ENCODE results near the gene MYO9A. TPM values are rescaled to one million over a fixed set of nuclear protein-coding genes. Genes with fewer than 3 reads are reported as not detected.

Gene MYO9A
- total RNA-seq, 1 experiment from 2014 or later, result 34.0 TPM

- no peak overlapping the region for H3K4me2 ChIP-seq
- intact Hi-C loops (cut with micrococcal nuclease; ENCODE audit: unreplicated experiment), result no loop called here
- no TSS peak for BruUV-seq (replicated peaks)
Observed at GRCh38 chr15:71997691-71998090, 120.3 kb downstream of the MYO9A start.

DNA sequence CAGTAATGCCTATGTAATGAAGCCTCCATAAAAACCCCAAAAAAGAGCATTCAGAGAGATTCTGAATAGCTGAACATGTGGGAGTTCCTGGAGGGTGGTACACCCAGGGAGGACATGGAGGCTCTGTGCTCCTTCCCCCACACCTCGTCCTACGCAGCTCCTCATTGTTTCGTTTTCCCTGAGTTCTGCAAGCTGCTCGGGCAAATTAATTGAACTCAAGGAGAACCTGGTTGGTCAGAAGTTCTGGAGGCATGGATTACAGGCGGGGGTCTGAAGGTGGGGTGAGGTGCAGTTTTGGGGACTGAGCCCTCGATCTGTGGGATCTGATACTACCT lies 142.2 kb downstream of the MYO9A start:
- Histone ChIP-seq H3K27me3 (ENCODE audit: insufficient read depth, low read depth) (no peaks in the 10 kb centered on the region), H3K9me3 (ENCODE audit: insufficient read depth, low read depth) (peaks cover 4% of the 10 kb centered on the region; the same call in 1 of the 2 replicates), H3K27ac (peak overlapping the region; percentile 92), H3K9me2 (ENCODE audit: insufficient read depth) (no peaks in the 10 kb centered on the region), H4K20me1 (ENCODE audit: insufficient read depth) (no peaks in the 10 kb centered on the region), H2AFZ (peak overlapping the region; percentile 66), H3K4me1 (replicated peaks; ENCODE audit: insufficient read depth) (peaks cover 56% of the 10 kb centered on the region), H3K79me2 (ENCODE audit: low read depth) (0 out of 2 replicates have a peak, but pooled peaks cover 4% of the 10 kb centered on the region), H3K36me3 (ENCODE audit: low read depth) (no peaks in the 10 kb centered on the region), H3K4me2 (peak overlapping the region; percentile 78), H3K4me3 (peak overlapping the region; percentile 45; the same call in 1 of the 2 replicates), H3F3A (ENCODE audit: insufficient read depth, low read depth) (peaks cover 20% of the 10 kb centered on the region)
- TF ChIP-seq EZH2 (IDR thresholded peaks at IDR 0.05; ENCODE audit: low read depth) (no peak), CTCF (conservative IDR thresholded peaks at IDR 0.05) (no peak)
- intact Hi-C loops (cut with micrococcal nuclease; ENCODE audit: unreplicated experiment), result loop anchor here (1.0 to 2.0 kb wide), 3 partner anchors 141 to 227 kb away; no protein-coding TSS in a partner anchor
- CTCF ChIA-PET, result no interaction called here
- no peak for DNase-seq
- BruUV-seq (replicated peaks), result no TSS peak
- POLR2A ChIA-PET (ENCODE audit: unreplicated experiment), result interaction anchor here (0.6 to 1.0 kb wide), 4 partner anchors 54 to 223 kb away, joined by 3 to 4 read pairs (median 3); no protein-coding TSS in a partner anchor

More at GRCh38 chr15:71997691-71998090, 120.3 kb downstream of the MYO9A start:
- H3K9me2 ChIP-seq (ENCODE audit: insufficient read depth), result no peaks in the 10 kb centered on the region
- H3K79me2 ChIP-seq (ENCODE audit: low read depth), result no peaks in the 10 kb centered on the region
- TF ChIP-seq CTCF (conservative IDR thresholded peaks at IDR 0.05) (no peak), EZH2 (IDR thresholded peaks at IDR 0.05; ENCODE audit: low read depth) (no peak)
- no peaks in the 10 kb centered on the region for H3F3A ChIP-seq (ENCODE audit: insufficient read depth, low read depth)
- no peaks in the 10 kb centered on the region for H4K20me1 ChIP-seq (ENCODE audit: insufficient read depth)
- H3K4me1 ChIP-seq (replicated peaks; ENCODE audit: insufficient read depth), result no peaks in the 10 kb centered on the region
- ChIA-PET CTCF (no interaction called here), POLR2A (ENCODE audit: unreplicated experiment) (no interaction called here)
- H3K27ac ChIP-seq, result no peak overlapping the region
- H3K9me3 ChIP-seq (ENCODE audit: insufficient read depth, low read depth), result no peaks in the 10 kb centered on the region
- H3K4me3 ChIP-seq, result no peak overlapping the region
- H2AFZ ChIP-seq, result no peak overlapping the region
- no peak for DNase-seq
- H3K36me3 ChIP-seq (ENCODE audit: low read depth), result no peaks in the 10 kb centered on the region
- no peaks in the 10 kb centered on the region for H3K27me3 ChIP-seq (ENCODE audit: insufficient read depth, low read depth)

DNA sequence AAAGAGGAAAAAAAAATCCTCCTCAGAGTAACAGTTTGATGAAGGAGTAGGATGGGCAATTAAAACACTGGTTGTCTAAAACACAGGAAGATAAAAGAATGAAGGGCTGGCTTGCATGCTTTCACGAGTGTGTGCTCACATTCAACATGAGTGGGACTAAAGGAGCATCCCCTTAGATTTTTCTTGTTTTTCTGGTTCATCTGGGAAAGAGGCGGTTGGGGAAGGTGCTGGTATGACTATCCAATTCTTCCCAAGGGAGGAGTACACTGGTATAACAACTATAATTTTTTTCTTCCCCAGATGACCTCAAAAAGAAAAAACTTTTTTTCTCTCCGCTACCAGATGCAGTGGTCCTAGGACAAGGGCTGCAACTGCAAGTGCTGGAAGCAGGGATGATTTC lies 143.7 kb downstream of the MYO9A start:
- Histone ChIP-seq H3K36me3 (ENCODE audit: low read depth) (no peaks in the 10 kb centered on the region), H3K27ac (peak overlapping the region; percentile 92), H3K4me1 (replicated peaks; ENCODE audit: insufficient read depth) (peaks cover 56% of the 10 kb centered on the region), H3K9me2 (ENCODE audit: insufficient read depth) (no peaks in the 10 kb centered on the region), H3F3A (ENCODE audit: insufficient read depth, low read depth) (peaks cover 20% of the 10 kb centered on the region), H2AFZ (no peak overlapping the region), H3K4me3 (no peak overlapping the region), H3K79me2 (ENCODE audit: low read depth) (0 out of 2 replicates have a peak, but pooled peaks cover 4% of the 10 kb centered on the region), H3K4me2 (peak overlapping the region; percentile 78), H4K20me1 (ENCODE audit: insufficient read depth) (no peaks in the 10 kb centered on the region), H3K27me3 (ENCODE audit: insufficient read depth, low read depth) (no peaks in the 10 kb centered on the region), H3K9me3 (ENCODE audit: insufficient read depth, low read depth) (peaks cover 4% of the 10 kb centered on the region; the same call in 1 of the 2 replicates)
- no TSS peak for BruUV-seq (replicated peaks)
- ChIA-PET POLR2A (ENCODE audit: unreplicated experiment) (no interaction called here), CTCF (no interaction called here)
- no peak for DNase-seq
- no peak for TF ChIP-seq EZH2 (IDR thresholded peaks at IDR 0.05; ENCODE audit: low read depth)
- intact Hi-C loops (cut with micrococcal nuclease; ENCODE audit: unreplicated experiment), result loop anchor here (2.0 kb wide), 1 partner anchor 143 kb away; no protein-coding TSS in a partner anchor

DNA sequence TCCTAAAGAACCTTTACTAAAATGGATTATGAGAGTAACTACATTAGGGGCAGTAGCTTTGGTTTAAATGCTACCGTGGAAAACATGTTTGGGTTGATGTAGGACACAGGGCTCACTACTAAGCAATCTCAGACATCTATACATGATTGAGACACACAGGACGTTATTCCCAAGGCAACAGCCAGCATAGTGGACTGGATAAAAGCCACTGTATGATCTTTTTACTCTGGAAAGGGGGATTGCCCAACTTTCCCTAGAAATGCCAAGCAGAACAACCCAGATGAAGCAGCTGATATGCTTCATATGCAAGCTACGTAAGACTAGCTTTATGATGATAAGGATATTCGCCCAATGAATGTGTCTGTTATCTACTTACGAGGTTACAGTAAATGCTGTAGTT lies 144.6 kb downstream of the MYO9A start:
- ChIA-PET CTCF (no interaction called here), POLR2A (ENCODE audit: unreplicated experiment) (no interaction called here)

More for the DNA sequence above, 144.6 kb downstream of the MYO9A start:
- peak overlapping the region; percentile 78; the same call in 1 of the 2 replicates for H3K4me2 ChIP-seq
- H3K4me3 ChIP-seq, result no peak overlapping the region
- 0 out of 2 replicates have a peak, but pooled peaks cover 4% of the 10 kb centered on the region for H3K79me2 ChIP-seq (ENCODE audit: low read depth)
- no peaks in the 10 kb centered on the region for H3K36me3 ChIP-seq (ENCODE audit: low read depth)
- H3K27ac ChIP-seq, result peak overlapping the region; percentile 92; the same call in 1 of the 2 replicates
- intact Hi-C loops (cut with micrococcal nuclease; ENCODE audit: unreplicated experiment), result no loop called here
- H3K9me3 ChIP-seq (ENCODE audit: insufficient read depth, low read depth), result peaks cover 4% of the 10 kb centered on the region; the same call in 1 of the 2 replicates
- H3K9me2 ChIP-seq (ENCODE audit: insufficient read depth), result no peaks in the 10 kb centered on the region
- peaks cover 56% of the 10 kb centered on the region for H3K4me1 ChIP-seq (replicated peaks; ENCODE audit: insufficient read depth)
- TF ChIP-seq CTCF (conservative IDR thresholded peaks at IDR 0.05), result no peak
- no peak for TF ChIP-seq EZH2 (IDR thresholded peaks at IDR 0.05; ENCODE audit: low read depth)
- peaks cover 20% of the 10 kb centered on the region for H3F3A ChIP-seq (ENCODE audit: insufficient read depth, low read depth)
- BruUV-seq (replicated peaks), result no TSS peak
- H2AFZ ChIP-seq, result no peak overlapping the region
- no peak for DNase-seq
- H3K27me3 ChIP-seq (ENCODE audit: insufficient read depth, low read depth), result no peaks in the 10 kb centered on the region
- H4K20me1 ChIP-seq (ENCODE audit: insufficient read depth), result no peaks in the 10 kb centered on the region
